ENCODE measurements around the gene OTC. TPM values are rescaled to one million over a fixed set of nuclear protein-coding genes. Genes with fewer than 3 reads are reported as not detected.

OTC gene
- total and polyA plus RNA-seq, 2 donors (not counting 1 experiment from before 2014, with no cell fraction given) = not detected

- ChIA-PET POLR2A (no interaction called here), CTCF (interaction anchor here (0.5 kb wide), 1 partner anchor 560 kb away, joined by 5 read pairs; no protein-coding TSS in a partner anchor)
- DNase-seq (no peak), ATAC-seq (ENCODE audit: low read depth) (no peak)
- Mint-ChIP-seq H3K9me3 (ENCODE audit: insufficient read depth) (no peaks in the 10 kb centered on the region), H3K27me3 (no peaks in the 10 kb centered on the region), H3K4me1 (no peaks in the 10 kb centered on the region), H3K4me3 (no peak overlapping the region), H3K27ac (no peak overlapping the region)
- no peak overlapping the region for H3K4me3 ChIP-seq (ENCODE audit: control extremely low read depth in 1 of 5, extremely low read depth in 1 of 5, insufficient read depth in 1 of 5, low read depth in 2 of 5, low read length in 4 of 5)
- no peak overlapping the region for H3K27ac ChIP-seq (ENCODE audit: low read length in 2 of 2)
- H3K9ac ChIP-seq (ENCODE audit: low read length) = no peak overlapping the region
- TF ChIP-seq EZH2 (IDR thresholded peaks at IDR 0.05; ENCODE audit: borderline replicate concordance, insufficient read depth, low read depth, low read length, poor library complexity, severe bottlenecking) (no peak), CTCF (IDR thresholded peaks at IDR 0.05) (no peak)
- no peaks in the 10 kb centered on the region for H3K36me3 ChIP-seq (replicated peaks in 1 of 2; ENCODE audit: control extremely low read depth in 1 of 2, control insufficient read depth in 1 of 2, extremely low read depth in 1 of 2, insufficient read depth in 2 of 2, low read length in 1 of 2)
- no peaks in the 10 kb centered on the region for H3K4me1 ChIP-seq (ENCODE audit: control insufficient read depth in 2 of 2, insufficient read depth in 2 of 2, low read length in 2 of 2)
- H3K27me3 ChIP-seq (replicated peaks in 1 of 4; ENCODE audit: control extremely low read depth in 1 of 4, control insufficient read depth in 3 of 4, insufficient read depth in 4 of 4, low read length in 3 of 4) = no peaks in the 10 kb centered on the region
- H2AFZ ChIP-seq (ENCODE audit: insufficient read depth, low read depth, low read length, poor library complexity, severe bottlenecking) = no peak overlapping the region
- no peaks in the 10 kb centered on the region for H3K79me2 ChIP-seq (ENCODE audit: control insufficient read depth, insufficient read depth, low read length)
- H3K9me3 ChIP-seq (ENCODE audit: control extremely low read depth in 1 of 3, control insufficient read depth in 2 of 3, insufficient read depth in 1 of 3, low read length in 2 of 3) = no peaks in the 10 kb centered on the region
- WGBS (ENCODE audit: insufficient coverage) = no CpG with 5 or more reads among the region's 3 CpGs
- H3K4me2 ChIP-seq (replicated peaks; ENCODE audit: low read depth, low read length, poor library complexity, severe bottlenecking) = no peak overlapping the region
- H4K20me1 ChIP-seq (ENCODE audit: control insufficient read depth, insufficient read depth, low read length, poor library complexity, severe bottlenecking) = no peaks in the 10 kb centered on the region
- intact Hi-C loops (cut with micrococcal nuclease) = no loop called here
Measured at GRCh38 chrX:38305971-38306370, 46.4 kb upstream of the OTC start.

GRCh38 chrX:38311743-38312142 lies 40.7 kb upstream of the OTC start:
- Histone ChIP-seq H3K27ac (ENCODE audit: low read length in 2 of 2) (no peak overlapping the region), H3K36me3 (replicated peaks in 1 of 2; ENCODE audit: control extremely low read depth in 1 of 2, control insufficient read depth in 1 of 2, extremely low read depth in 1 of 2, insufficient read depth in 2 of 2, low read length in 1 of 2) (peaks cover 0 to 4% of the 10 kb centered on the region in 2 experiments), H3K4me3 (ENCODE audit: control extremely low read depth in 1 of 5, extremely low read depth in 1 of 5, insufficient read depth in 1 of 5, low read depth in 2 of 5, low read length in 4 of 5) (no peak overlapping the region), H3K27me3 (replicated peaks in 1 of 4; ENCODE audit: control extremely low read depth in 1 of 4, control insufficient read depth in 3 of 4, insufficient read depth in 4 of 4, low read length in 3 of 4) (no peaks in the 10 kb centered on the region), H3K9ac (ENCODE audit: low read length) (no peak overlapping the region), H3K9me3 (ENCODE audit: control extremely low read depth in 1 of 3, control insufficient read depth in 2 of 3, insufficient read depth in 1 of 3, low read length in 2 of 3) (no peaks in the 10 kb centered on the region), H3K4me1 (ENCODE audit: control insufficient read depth in 2 of 2, insufficient read depth in 2 of 2, low read length in 2 of 2) (no peaks in the 10 kb centered on the region), H3K79me2 (ENCODE audit: control insufficient read depth, insufficient read depth, low read length) (no peaks in the 10 kb centered on the region), H2AFZ (ENCODE audit: insufficient read depth, low read depth, low read length, poor library complexity, severe bottlenecking) (no peak overlapping the region), H4K20me1 (ENCODE audit: control insufficient read depth, insufficient read depth, low read length, poor library complexity, severe bottlenecking) (no peaks in the 10 kb centered on the region), H3K4me2 (replicated peaks; ENCODE audit: low read depth, low read length, poor library complexity, severe bottlenecking) (no peak overlapping the region)
- CTCF ChIA-PET = interaction anchor here (1.0 kb wide), 1 partner anchor 16 kb away, joined by 4 read pairs; the partner anchor contains the start of gene RPGR
- Mint-ChIP-seq H3K27ac (no peak overlapping the region), H3K9me3 (ENCODE audit: insufficient read depth) (no peaks in the 10 kb centered on the region), H3K4me1 (no peaks in the 10 kb centered on the region), H3K4me3 (no peak overlapping the region), H3K27me3 (no peaks in the 10 kb centered on the region)
- DNase-seq (no peak), ATAC-seq (ENCODE audit: low read depth) (no peak)
- TF ChIP-seq EZH2 (IDR thresholded peaks at IDR 0.05; ENCODE audit: borderline replicate concordance, insufficient read depth, low read depth, low read length, poor library complexity, severe bottlenecking) = no peak
- TF ChIP-seq CTCF (IDR thresholded peaks at IDR 0.05) = no peak
- POLR2A ChIA-PET = no interaction called here
- intact Hi-C loops (cut with micrococcal nuclease) = no loop called here
- no CpG with 5 or more reads among the region's 2 CpGs for WGBS (ENCODE audit: insufficient coverage)

Measured in B cell (primary cell).